Endothelial cell of umbilical vein (primary cell): ENCODE data around the gene ATN1. TPM values are rescaled to one million over a fixed set of nuclear protein-coding genes. Genes with fewer than 3 reads are reported as not detected.

ENCODE experiments used
- BruUV-seq: library from RNA; stranded (reverse); fragments of 400-500 nt; replicated peaks from 2 replicates; lab custom pipeline; 2021; lab: Mats Ljungman, UMichigan
- CTCF ChIA-PET: fragments of 300-600, 350-600 bp; sonication (Branson Sonifier 250); formaldehyde crosslinking; loops from one replicate; lab custom pipeline; 2021; ENCODE audit warnings: antibody characterized with exemption, inconsistent platforms; lab: Charles Lee
- POLR2A ChIA-PET: fragments of 300-600, 350-600 bp; sonication (Branson Sonifier 250); formaldehyde crosslinking; loops from one replicate; lab custom pipeline; 2021; ENCODE audit warnings: antibody characterized with exemption, inconsistent platforms; lab: Charles Lee
- DNase-seq: peaks from one replicate; pipeline ENCODE4 v3.0.0-alpha.2; 2011; ENCODE audit warnings: low read depth, low spot score
- FAIRE-seq: peaks from 2 replicates; lab custom pipeline; 2011; peaks lifted over from hg19 to GRCh38; lab: Jason Lieb, UNC
- H2AFZ ChIP-seq: 2 replicates; pipeline ENCODE4 v1.6.0; 2012; ENCODE audit warnings: low read depth, low read length, control low read depth, inconsistent platforms
- H3K27ac ChIP-seq: 2 replicates; pipeline ENCODE4 v1.5.1; 2011; ENCODE audit warnings: low read depth, mild to moderate bottlenecking, control low read depth, low read length, moderate library complexity; ENCODE audit not compliant: insufficient read depth
- H3K27me3 ChIP-seq, 2 experiments: 2 replicates each; pipeline versions ENCODE4 v1.6.0 to v1.6.1; 2011; ENCODE audit warnings: low read length in 2 of 2, mixed read lengths in 1 of 2; ENCODE audit not compliant: control insufficient read depth in 2 of 2, insufficient read depth in 2 of 2
- H3K36me3 ChIP-seq, 2 experiments: 2 replicates in 1 of 2; 3 replicates in 1 of 2; pipeline ENCODE4 v1.5.1; 2011; ENCODE audit warnings: low read length in 2 of 2, mild to moderate bottlenecking in 1 of 2, moderate library complexity in 1 of 2; ENCODE audit not compliant: control insufficient read depth in 2 of 2, insufficient read depth in 2 of 2; ENCODE audit errors: extremely low read depth in 1 of 2
- H3K4me1 ChIP-seq: 3 replicates; pipeline ENCODE4 v1.5.1; 2011; ENCODE audit warnings: mild to moderate bottlenecking, low read length; ENCODE audit not compliant: control insufficient read depth, insufficient read depth; ENCODE audit errors: extremely low read depth
- H3K4me2 ChIP-seq: 2 replicates; pipeline ENCODE4 v1.6.1; 2011; ENCODE audit warnings: low read length, control low read depth, mixed read lengths; ENCODE audit not compliant: insufficient read depth
- H3K4me3 ChIP-seq, 3 experiments: fragments of 200-600 bp in 1 of 3; sonication (generic), shearing (Covaris generic) in 1 of 3; replicated peaks in 1 of 3; 2 replicates each; pipeline ENCODE4 v1.5.1; 2011 to 2016; ENCODE audit warnings: control low read depth in 3 of 3, low read length in 3 of 3, mild to moderate bottlenecking in 2 of 3, inconsistent platforms in 1 of 3, low read depth in 1 of 3, moderate library complexity in 1 of 3; ENCODE audit not compliant: insufficient read depth in 1 of 3
- H3K79me2 ChIP-seq: 2 replicates; pipeline ENCODE4 v1.6.0; 2012; ENCODE audit warnings: low read length, inconsistent platforms; ENCODE audit not compliant: control insufficient read depth, insufficient read depth
- H3K9ac ChIP-seq: replicated peaks from 2 replicates; pipeline ENCODE3; 2011; ENCODE audit warnings: low read length, control low read depth; ENCODE audit not compliant: insufficient read depth; ENCODE audit errors: extremely low read depth
- H3K9me1 ChIP-seq: replicated peaks from 3 replicates; pipeline ENCODE4 v1.6.0; 2011; ENCODE audit warnings: mild to moderate bottlenecking, low read length; ENCODE audit not compliant: control insufficient read depth, insufficient read depth; ENCODE audit errors: extremely low read depth
- H3K9me3 ChIP-seq: replicated peaks from 2 replicates; pipeline ENCODE4 v1.5.1; 2012; ENCODE audit warnings: low read length, inconsistent platforms; ENCODE audit not compliant: control insufficient read depth, insufficient read depth
- H4K20me1 ChIP-seq: replicated peaks from 2 replicates; pipeline ENCODE3; 2011; ENCODE audit warnings: mild to moderate bottlenecking, low read length; ENCODE audit not compliant: control insufficient read depth, insufficient read depth; ENCODE audit errors: extremely low read depth
- CTCF ChIP-seq, 2 donors: IDR thresholded peaks; 1 replicate in 1 of 2; 2 replicates in 1 of 2; pipeline ENCODE4 v1.5.1; 2011; ENCODE audit warnings: low read length in 2 of 2, mild to moderate bottlenecking in 2 of 2, moderate library complexity in 2 of 2, control low read depth in 1 of 2, inconsistent platforms in 1 of 2, low read depth in 1 of 2; ENCODE audit not compliant: insufficient read depth in 1 of 2; ENCODE audit errors: extremely low read depth in 1 of 2
- EZH2 ChIP-seq: IDR thresholded peaks from 2 replicates; pipeline ENCODE4 v1.6.1; 2012; ENCODE audit warnings: borderline replicate concordance, low read depth, mild to moderate bottlenecking, moderate library complexity, low read length, inconsistent platforms; ENCODE audit not compliant: severe bottlenecking
- FOS ChIP-seq: IDR thresholded peaks from 2 replicates; pipeline ENCODE4 v1.6.1; 2011; ENCODE audit warnings: mild to moderate bottlenecking, low read length, moderate library complexity, borderline replicate concordance; ENCODE audit not compliant: insufficient read depth
- GATA2 ChIP-seq: IDR thresholded peaks from 2 replicates; pipeline ENCODE4 v1.7.0; 2011; ENCODE audit warnings: low read depth, mild to moderate bottlenecking, moderate library complexity, mixed read lengths, low read length; ENCODE audit not compliant: insufficient read length, insufficient read depth
- JUN ChIP-seq: IDR thresholded peaks from 2 replicates; pipeline ENCODE4 v1.6.1; 2011; ENCODE audit warnings: borderline replicate concordance, low read depth; ENCODE audit not compliant: insufficient read length, insufficient read depth
- MAX ChIP-seq: IDR thresholded peaks from 2 replicates; pipeline ENCODE4 v1.6.1; 2011; ENCODE audit not compliant: insufficient read depth, insufficient read length
- MYC ChIP-seq: IDR thresholded peaks from one replicate; pipeline ENCODE4 v1.6.1; 2011; ENCODE audit warnings: mild to moderate bottlenecking, low read depth, low read length
- POLR2A ChIP-seq: IDR thresholded peaks from 2 replicates; pipeline ENCODE4 v1.6.1; 2012; ENCODE audit warnings: low read depth, mild to moderate bottlenecking, control low read depth, low read length
- POLR2AphosphoS5 ChIP-seq: IDR thresholded peaks from 2 replicates; pipeline ENCODE4 v1.6.1; 2012; ENCODE audit warnings: low read depth, mild to moderate bottlenecking, control low read depth, low read length, moderate library complexity; ENCODE audit not compliant: insufficient read depth
- dilution Hi-C: fragments of 300-500 bp; cut with MboI; formaldehyde crosslinking; loops from one replicate; pipeline ENCODE4 v1.15.0; 2019; ENCODE audit warnings: low sequenced_read_pairs; ENCODE audit not compliant: extremely low pct_ligation_motif_present
- intact Hi-C: fragments of 100-400 bp; cut with micrococcal nuclease; formaldehyde crosslinking; loops from one replicate; pipeline ENCODE4 v1.10.0; 2022
- polyA plus RNA-seq, 4 experiments: library from polyadenylated mRNA; depleted of rRNA in 3 of 4; stranded (reverse) in 3 of 4; unstranded in 1 of 4; fragments of >200 nt; gene quantifications; 2 replicates each; pipeline versions ENCODE4 v1.2.1 to v1.2.3, GENCODE V29; 2011 to 2012; ENCODE audit warnings: missing spikeins in 1 of 4
- total RNA-seq: library from RNA; stranded (reverse); gene quantifications from 2 replicates; pipeline ENCODE4 v1.2.3, GENCODE V29; 2021

Gene ATN1
- total and polyA plus RNA-seq, 2 donors (not counting 3 experiments of a cell fraction or from before 2014, with no cell fraction given): 46.4 to 117 TPM

GRCh38 chr12:6887460-6887859 is 40.3 kb upstream of the ATN1 start:
- BruUV-seq: no TSS peak
- H3K27me3 ChIP-seq: no peaks in the 10 kb centered on the region
- peaks cover 10% of the 10 kb centered on the region for H3K4me1 ChIP-seq
- no peaks in the 10 kb centered on the region for H3K9me1 ChIP-seq
- DNase-seq: no peak
- H2AFZ ChIP-seq: no peak overlapping the region
- H3K4me2 ChIP-seq: no peak overlapping the region
- no peaks in the 10 kb centered on the region for H3K9me3 ChIP-seq
- no peak overlapping the region for H3K27ac ChIP-seq
- no peaks in the 10 kb centered on the region for H4K20me1 ChIP-seq
- intact Hi-C loops (no loop called here), dilution Hi-C loops (no loop called here)
- no peak for FAIRE-seq
- no peaks in the 10 kb centered on the region for H3K79me2 ChIP-seq
- CTCF ChIA-PET: interaction anchor here (0.6 kb wide), 1 partner anchor 14 kb away, joined by 3 read pairs; the partner anchor contains the start of gene SPSB2
- H3K9ac ChIP-seq: no peak overlapping the region
- POLR2A ChIA-PET: no interaction called here
- no peak for TF ChIP-seq POLR2AphosphoS5
- no peak for TF ChIP-seq JUN
- TF ChIP-seq MAX: no peak
- no peak for TF ChIP-seq FOS
- TF ChIP-seq CTCF (IDR thresholded peaks at IDR 0.05; ENCODE audit: extremely low read depth in 1 of 2, insufficient read depth in 1 of 2, low read depth in 1 of 2, low read length in 2 of 2): no peak
- no peak for TF ChIP-seq MYC
- TF ChIP-seq EZH2: no peak
- no peak for TF ChIP-seq GATA2
- TF ChIP-seq POLR2A: no peak
- no peak overlapping the region for H3K4me3 ChIP-seq
- peaks cover 3 to 11% of the 10 kb centered on the region in 2 experiments for H3K36me3 ChIP-seq
